RCC 7860 (cell line): Measurements from ENCODE around the gene CDKN1B.

Source experiments
- DNase-seq: peaks from one replicate; pipeline ENCODE4 v3.0.0-alpha.2; 2015; ENCODE audit warnings: low spot score
- FAIRE-seq: peaks from 2 replicates; lab custom pipeline; 2012; peaks lifted over from hg19 to GRCh38; lab: Jason Lieb, UNC

The CDKN1B gene

GRCh38 chr12:12700254-12700653, 16.9 kb upstream of the CDKN1B start:
- FAIRE-seq = no peak

DNA sequence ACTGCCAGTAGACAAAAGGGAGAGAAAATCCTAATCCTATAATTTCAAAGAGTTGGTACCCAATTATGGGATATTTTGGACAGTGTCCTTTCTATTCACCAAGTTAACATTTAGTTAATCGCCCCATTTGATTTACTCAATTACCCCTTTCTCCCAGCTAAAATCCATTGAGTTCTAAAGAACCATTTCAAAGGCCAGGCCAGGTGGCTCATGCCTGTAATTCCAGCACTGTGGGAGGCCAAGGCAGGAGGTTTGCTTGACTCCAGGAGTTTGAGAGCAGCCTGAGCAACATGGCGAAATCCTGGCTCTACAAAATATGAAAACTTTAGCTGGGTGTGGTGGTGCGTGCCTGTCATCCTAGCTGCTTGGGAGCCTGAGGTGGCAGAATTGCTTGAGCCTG, 15.7 kb upstream of the CDKN1B start:
- no peak for FAIRE-seq
- DNase-seq = no peak

More at GRCh38 chr12:12700254-12700653, 16.9 kb upstream of the CDKN1B start:
- DNase-seq = no peak

GRCh38 chr12:12704593-12705230, 12.5 kb upstream of the CDKN1B start:
- peak; percentile 80 for FAIRE-seq
- peak; percentile 88 for DNase-seq

GRCh38 chr12:12705838-12706520, 11.2 kb upstream of the CDKN1B start:
- FAIRE-seq = no peak
- DNase-seq = no peak

DNA sequence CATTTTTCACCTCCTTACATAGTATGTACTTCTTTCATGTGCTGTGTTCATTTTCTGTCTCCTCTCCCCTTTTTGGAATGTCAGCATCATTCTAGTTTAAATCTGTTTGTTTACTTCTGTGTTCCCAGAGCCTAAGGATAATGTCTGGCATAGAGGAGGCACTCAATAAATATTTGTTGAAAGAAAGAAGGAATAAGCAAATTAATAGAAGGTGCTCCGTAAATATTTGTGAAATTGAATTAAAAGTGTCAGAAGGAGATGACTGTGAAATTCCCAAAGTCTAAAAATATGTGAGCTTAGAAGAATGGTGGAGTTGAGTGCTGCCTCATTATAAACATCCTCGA, 3.3 kb upstream of the CDKN1B start:
- DNase-seq (no peak), FAIRE-seq (no peak)

DNA sequence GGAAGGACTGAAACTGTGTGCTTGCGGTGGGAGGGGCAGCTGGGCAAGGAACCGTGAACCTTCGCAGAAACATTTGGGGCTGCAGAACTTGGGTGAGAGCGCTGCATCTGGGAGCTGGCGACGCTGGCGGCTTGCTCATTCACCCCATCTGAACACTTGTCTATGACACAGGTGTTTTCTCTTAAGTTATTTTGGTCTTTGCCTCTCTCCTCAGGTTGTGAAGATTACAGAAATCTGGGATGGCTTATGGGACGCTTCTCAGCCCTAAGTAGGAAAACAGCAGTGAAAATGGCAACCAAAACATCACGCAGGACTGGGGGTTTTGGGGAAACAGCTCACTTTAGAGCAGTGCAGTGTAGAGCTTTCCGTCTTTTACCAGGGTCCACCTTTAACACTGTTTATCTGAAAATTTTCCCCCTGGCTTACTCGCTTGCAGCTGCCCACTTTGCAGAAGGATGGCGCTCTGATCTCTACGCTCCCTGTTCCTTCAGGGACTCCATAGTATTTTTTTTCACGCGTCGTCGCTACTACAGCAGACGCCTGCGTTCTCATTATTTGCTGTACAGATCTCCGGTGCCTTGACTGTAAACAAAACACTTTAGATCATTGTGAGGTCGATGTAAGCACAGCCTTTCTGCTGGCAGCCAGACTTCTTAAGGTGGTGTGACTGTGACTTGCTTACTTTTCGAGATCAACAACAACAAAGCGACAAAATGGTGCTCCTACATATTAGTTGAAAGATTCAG, 2.7 kb upstream of the CDKN1B start:
- DNase-seq (no peak), FAIRE-seq (no peak)

DNA sequence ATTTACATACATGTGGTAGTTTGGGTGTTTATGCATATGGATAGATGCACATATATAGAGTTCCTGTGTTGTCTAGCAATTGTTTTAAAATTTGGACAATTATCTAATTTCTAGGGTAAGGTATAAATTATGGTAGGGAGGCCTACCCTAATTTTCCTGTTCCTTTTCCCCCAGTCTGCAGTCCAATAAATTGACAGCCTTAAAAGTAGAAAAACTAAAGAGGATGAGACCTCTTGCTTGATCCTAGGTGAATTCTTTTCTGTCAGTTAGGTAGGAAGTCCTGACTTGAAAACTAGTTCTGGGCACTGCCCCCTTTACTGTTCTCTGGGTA, 2.1 kb upstream of the CDKN1B start:
- no peak for FAIRE-seq
- no peak for DNase-seq

DNA sequence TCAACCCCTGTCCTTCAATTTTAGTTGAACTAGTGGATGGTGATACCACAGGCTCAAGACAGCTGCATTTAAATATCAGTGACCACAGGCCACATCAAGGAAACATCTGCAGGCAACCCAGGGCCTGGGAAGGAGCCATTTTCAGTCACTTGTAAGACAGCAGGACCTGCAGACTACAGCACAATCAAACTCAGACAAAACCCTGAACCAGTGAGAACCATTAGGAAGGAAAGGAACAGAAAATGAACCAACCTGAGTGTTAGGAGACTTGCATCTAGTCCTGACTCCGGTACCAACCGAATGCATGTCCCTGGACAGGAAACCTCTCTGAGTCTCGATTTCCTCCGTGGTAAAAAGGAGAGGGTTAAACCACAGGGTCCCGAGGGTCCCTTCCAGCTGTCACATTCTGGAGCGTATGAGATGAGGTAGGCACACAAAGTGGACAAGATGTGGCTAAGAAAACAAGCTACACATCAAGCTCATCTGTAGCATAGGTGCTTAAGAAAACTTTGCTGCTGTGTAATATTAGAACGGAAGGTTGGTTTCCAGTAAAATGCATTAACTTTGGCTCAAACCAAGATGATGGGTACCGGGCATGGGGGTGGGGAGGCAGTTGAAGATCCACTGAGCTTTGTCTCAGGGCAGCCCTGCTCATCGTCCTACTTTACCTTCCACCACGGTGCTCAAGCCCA, 1.6 kb upstream of the CDKN1B start:
- no peak for FAIRE-seq
- DNase-seq = no peak

GRCh38 chr12:12716151-12716792, 896 bp upstream of the CDKN1B start:
- FAIRE-seq = no peak

DNA sequence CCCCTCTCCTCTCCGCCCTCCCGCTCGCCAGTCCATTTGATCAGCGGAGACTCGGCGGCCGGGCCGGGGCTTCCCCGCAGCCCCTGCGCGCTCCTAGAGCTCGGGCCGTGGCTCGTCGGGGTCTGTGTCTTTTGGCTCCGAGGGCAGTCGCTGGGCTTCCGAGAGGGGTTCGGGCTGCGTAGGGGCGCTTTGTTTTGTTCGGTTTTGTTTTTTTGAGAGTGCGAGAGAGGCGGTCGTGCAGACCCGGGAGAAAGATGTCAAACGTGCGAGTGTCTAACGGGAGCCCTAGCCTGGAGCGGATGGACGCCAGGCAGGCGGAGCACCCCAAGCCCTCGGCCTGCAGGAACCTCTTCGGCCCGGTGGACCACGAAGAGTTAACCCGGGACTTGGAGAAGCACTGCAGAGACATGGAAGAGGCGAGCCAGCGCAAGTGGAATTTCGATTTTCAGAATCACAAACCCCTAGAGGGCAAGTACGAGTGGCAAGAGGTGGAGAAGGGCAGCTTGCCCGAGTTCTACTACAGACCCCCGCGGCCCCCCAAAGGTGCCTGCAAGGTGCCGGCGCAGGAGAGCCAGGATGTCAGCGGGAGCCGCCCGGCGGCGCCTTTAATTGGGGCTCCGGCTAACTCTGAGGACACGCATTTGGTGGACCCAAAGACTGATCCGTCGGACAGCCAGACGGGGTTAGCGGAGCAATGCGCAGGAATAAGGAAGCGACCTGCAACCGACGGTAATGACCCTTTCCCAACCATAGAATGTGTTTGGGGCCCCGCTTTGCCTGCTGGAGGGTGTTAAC, 615 bp downstream of the CDKN1B start:
- DNase-seq (no peak), FAIRE-seq (no peak)

More at GRCh38 chr12:12716151-12716792, 896 bp upstream of the CDKN1B start:
- DNase-seq = no peak

DNA sequence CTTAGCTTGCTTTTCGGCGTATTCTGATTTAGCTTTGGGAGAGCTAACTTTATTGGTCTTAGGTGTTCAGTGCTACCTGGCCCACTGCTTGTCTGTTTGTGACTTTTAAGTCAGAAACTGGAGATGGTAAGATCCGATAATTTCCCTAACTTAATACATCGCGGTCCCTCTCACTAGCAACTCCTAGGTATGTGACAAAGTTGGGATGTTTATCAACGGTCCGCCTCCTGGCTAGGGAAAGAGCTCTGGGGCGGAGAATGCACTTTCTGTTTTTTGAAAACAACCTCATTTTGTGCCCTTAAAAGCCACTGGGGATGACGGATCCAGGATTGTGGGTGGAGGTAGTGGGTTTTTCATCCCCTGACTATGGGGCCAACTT, 1.2 kb downstream of the CDKN1B start:
- no peak for FAIRE-seq
- no peak for DNase-seq

GRCh38 chr12:12718853-12719252, 1.7 kb downstream of the CDKN1B start:
- FAIRE-seq (no peak), DNase-seq (no peak)

DNA sequence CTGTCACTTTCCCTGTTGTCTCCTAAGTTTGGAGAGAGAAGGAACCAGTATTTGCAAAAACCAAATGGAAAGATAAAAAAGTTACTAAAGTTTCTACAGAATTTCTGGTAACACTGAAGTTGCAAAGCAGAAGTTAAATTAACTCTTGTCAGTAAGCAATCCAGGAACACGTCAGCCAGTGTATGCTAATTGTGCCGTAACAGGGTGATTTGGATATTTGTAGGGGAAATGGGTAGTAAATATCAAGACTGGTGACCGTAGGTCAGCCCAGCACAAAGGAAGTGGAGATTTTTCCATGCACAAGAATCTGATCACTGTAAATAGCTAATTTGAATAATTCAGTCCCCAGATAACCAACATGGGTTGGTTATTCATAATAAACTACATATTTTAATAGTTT, 2.3 kb downstream of the CDKN1B start:
- FAIRE-seq (no peak), DNase-seq (no peak)

DNA sequence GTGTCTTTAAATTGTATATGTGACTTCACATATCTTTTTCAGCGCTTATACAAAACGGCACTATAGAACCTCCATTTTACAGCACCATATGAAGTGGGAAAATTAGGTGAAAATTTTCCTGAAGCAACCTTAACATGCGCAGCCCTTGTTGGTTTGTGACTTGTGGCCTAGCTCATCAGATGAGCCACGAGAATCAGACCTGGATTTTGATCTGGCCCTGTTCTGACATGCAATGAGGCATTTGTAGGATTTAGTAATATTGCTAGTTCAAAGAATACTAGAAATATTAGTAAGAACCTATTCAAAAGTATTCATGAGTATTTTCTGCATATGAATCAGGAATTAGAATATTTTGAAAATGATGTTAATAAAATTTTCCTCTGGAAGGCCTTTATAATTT, 2.9 kb downstream of the CDKN1B start:
- FAIRE-seq (no peak), DNase-seq (no peak)

DNA sequence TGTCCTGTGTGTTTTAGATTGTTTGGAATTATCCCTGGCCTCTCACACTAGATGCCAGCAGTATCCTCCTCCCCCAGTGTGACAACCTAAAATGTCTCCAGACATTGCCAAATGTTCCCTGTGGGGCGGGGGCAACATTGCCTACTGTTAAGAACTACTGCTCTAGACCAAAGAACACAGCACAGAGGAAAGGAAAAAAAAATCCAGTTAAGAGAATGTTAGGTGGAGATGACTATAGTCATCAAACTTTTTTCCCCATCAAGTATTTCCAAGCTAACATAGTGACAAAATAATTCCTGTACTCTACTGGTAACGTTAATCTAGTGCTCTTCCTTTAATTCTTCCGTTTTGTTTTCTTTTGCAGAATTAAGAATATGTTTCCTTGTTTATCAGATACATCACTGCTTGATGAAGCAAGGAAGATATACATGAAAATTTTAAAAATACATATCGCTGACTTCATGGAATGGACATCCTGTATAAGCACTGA, 3.5 kb downstream of the CDKN1B start:
- no peak for FAIRE-seq
- no peak for DNase-seq

DNA sequence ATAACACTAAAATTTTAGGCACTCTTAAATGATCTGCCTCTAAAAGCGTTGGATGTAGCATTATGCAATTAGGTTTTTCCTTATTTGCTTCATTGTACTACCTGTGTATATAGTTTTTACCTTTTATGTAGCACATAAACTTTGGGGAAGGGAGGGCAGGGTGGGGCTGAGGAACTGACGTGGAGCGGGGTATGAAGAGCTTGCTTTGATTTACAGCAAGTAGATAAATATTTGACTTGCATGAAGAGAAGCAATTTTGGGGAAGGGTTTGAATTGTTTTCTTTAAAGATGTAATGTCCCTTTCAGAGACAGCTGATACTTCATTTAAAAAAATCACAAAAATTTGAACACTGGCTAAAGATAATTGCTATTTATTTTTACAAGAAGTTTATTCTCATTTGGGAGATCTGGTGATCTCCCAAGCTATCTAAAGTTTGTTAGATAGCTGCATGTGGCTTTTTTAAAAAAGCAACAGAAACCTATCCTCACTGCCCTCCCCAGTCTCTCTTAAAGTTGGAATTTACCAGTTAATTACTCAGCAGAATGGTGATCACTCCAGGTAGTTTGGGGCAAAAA, 4.1 kb downstream of the CDKN1B start:
- FAIRE-seq (no peak), DNase-seq (no peak)

DNA sequence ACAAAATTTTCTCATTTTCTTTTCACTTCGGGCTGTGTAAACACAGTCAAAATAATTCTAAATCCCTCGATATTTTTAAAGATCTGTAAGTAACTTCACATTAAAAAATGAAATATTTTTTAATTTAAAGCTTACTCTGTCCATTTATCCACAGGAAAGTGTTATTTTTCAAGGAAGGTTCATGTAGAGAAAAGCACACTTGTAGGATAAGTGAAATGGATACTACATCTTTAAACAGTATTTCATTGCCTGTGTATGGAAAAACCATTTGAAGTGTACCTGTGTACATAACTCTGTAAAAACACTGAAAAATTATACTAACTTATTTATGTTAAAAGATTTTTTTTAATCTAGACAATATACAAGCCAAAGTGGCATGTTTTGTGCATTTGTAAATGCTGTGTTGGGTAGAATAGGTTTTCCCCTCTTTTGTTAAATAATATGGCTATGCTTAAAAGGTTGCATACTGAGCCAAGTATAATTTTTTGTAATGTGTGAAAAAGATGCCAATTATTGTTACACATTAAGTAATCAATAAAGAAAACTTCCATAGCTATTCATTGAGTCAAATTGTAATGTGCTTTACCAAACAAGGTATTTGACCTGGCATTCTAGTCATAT, 4.8 kb downstream of the CDKN1B start:
- DNase-seq = no peak
- no peak for FAIRE-seq

DNA sequence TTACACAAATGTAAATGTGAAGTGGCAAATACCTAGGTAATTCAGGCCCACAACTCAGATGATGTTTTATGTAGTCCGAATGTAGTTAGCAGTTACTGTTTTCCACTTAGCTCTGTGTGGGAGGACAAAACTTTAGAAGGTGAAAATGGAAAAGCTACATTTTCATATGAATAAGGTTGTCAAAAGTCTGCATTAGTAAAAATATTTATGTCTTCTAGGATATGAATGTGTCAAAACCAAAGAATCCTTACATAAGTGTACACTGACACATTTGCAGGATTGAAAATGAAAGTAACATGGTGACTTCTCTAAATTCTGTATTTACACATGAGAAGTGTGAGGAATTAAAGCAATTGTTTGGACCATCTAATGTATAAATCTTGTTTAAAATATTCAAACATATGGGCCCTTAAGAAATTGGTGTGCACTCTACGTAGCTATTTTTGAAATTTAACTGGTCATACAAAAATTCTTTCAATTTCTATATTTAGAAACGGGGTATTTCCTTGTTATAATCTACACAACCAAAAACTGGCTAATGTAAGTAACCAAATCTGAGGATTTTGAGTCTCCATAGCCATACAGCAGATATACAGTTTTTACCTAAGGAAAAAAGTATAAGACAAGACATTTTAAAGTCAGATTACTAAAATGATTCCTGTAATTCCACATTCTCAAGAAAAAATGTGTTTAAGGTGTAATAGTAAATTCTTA, 5.4 kb downstream of the CDKN1B start:
- DNase-seq = peak; percentile 38

DNA sequence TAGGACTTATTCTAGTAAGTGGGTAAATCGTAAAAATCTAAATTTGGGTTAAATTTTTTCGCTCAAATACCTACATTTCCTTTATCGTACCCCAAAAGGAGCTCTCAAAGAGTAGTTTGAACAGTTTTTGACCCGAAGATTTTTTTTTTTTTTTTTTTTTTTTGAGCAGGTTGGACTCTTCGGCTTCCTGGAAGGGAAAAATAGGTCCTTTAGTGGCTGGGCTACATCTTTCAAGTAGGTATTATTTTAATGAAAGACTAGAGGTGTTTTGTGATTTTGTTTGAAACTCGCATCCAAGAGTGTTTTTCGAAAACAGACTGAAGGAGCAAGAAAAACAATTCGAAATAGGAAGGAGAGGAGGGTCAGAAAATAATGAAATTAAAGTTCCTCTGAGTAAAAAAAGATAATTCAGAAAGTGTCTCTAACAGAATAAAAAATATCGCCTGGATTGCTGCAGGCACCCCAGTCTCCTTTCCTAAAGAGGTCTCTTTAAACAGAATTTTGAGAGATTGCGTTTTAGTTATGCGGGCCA, 6.0 kb downstream of the CDKN1B start:
- DNase-seq (no peak), FAIRE-seq (no peak)

More for the DNA sequence above, 5.4 kb downstream of the CDKN1B start:
- FAIRE-seq = peak; percentile 71
